Mesodermal cell (in vitro differentiated cells): ENCODE data around the gene PCLAF.
"Not testable (repeated sequence)": the region's sequence is repeated elsewhere in the genome, so short reads cannot be mapped to it uniquely, and the experiment has no call there.

Source experiments
- H3K27ac ChIP-seq: 2 replicates; pipeline ENCODE4 v1.7.0; 2013; ENCODE audit warnings: mild to moderate bottlenecking, low read depth, low read length, moderate library complexity; ENCODE audit not compliant: severe bottlenecking
- H3K36me3 ChIP-seq: 2 replicates; pipeline ENCODE4 v1.7.1; 2013; ENCODE audit warnings: mild to moderate bottlenecking, low read length, moderate library complexity; ENCODE audit not compliant: control insufficient read depth, insufficient read depth
- H3K4me1 ChIP-seq: one replicate; pipeline ENCODE4 v1.7.1; 2013; ENCODE audit warnings: mild to moderate bottlenecking, low read length; ENCODE audit not compliant: insufficient read depth, control insufficient read depth, poor library complexity, severe bottlenecking
- H3K4me3 ChIP-seq: 2 replicates; pipeline ENCODE4 v1.7.0; 2013; ENCODE audit warnings: low read length, control low read depth, mild to moderate bottlenecking; ENCODE audit not compliant: insufficient read depth, poor library complexity, severe bottlenecking; ENCODE audit errors: extremely low read depth
- H3K9me3 ChIP-seq: 2 replicates; pipeline ENCODE4 v1.7.1; 2013; ENCODE audit warnings: mild to moderate bottlenecking, low read length, moderate library complexity; ENCODE audit not compliant: control insufficient read depth
- WGBS, 2 experiments: methylation state at CpG; one replicate each; pipeline ENCODE4 v1.1.5; 2013; ENCODE audit warnings: missing lambda C conversion rate in 2 of 2; ENCODE audit not compliant: insufficient coverage in 2 of 2; 5-methylcytosine and 5-hydroxymethylcytosine counted together

Gene PCLAF

GRCh38 chr15:64396789-64397188 lies 15.5 kb upstream of the PCLAF start:
- H3K27ac ChIP-seq = no peak overlapping the region
- no peaks in the 10 kb centered on the region for H3K4me1 ChIP-seq
- H3K9me3 ChIP-seq = no peaks in the 10 kb centered on the region
- 100% methylated on average over 2 of the region's 5 CpGs; no CpG with 5 or more reads in 1 of the 2 experiments for WGBS, 2 experiments
- H3K4me3 ChIP-seq = no peak overlapping the region
- H3K36me3 ChIP-seq = peaks cover 87% of the 10 kb centered on the region

GRCh38 chr15:64392471-64392870 lies 11.2 kb upstream of the PCLAF start:
- not testable (repeated sequence) for H3K9me3 ChIP-seq, H3K4me3 ChIP-seq, H3K4me1 ChIP-seq, H3K27ac ChIP-seq
- peaks cover 45% of the 10 kb centered on the region for H3K36me3 ChIP-seq
- WGBS, 2 experiments = 90 to 93% methylated on average over 3 of the region's 3 CpGs

- Histone ChIP-seq H3K27ac (no peak overlapping the region), H3K36me3 (peaks cover 12% of the 10 kb centered on the region), H3K9me3 (no peaks in the 10 kb centered on the region), H3K4me1 (no peaks in the 10 kb centered on the region), H3K4me3 (peak overlapping the region; percentile 92)
- WGBS, 2 experiments = 98% methylated on average over 5 of the region's 5 CpGs
Measured at GRCh38 chr15:64389036-64389435, 7.8 kb upstream of the PCLAF start.

- H3K36me3 ChIP-seq = peaks cover 1% of the 10 kb centered on the region
- peak within 1 kb of the TSS; percentile 80 for H3K27ac ChIP-seq
- H3K4me3 ChIP-seq = peak within 1 kb of the TSS; percentile 92
- no peaks in the 10 kb centered on the region for H3K9me3 ChIP-seq
- 2% methylated on average over 28 to 30 of the region's 35 CpGs for WGBS, 2 experiments
- no peaks in the 10 kb centered on the region for H3K4me1 ChIP-seq
Measured at GRCh38 chr15:64387562-64388168, 6.4 kb upstream of the PCLAF start, which contains the start of gene TRIP4. Gene TRIP4 (plus strand): TSS chr15:64387836. CDS start chr15:64387864, 28 bp downstream.

GRCh38 chr15:64386291-64386690 lies 5.0 kb upstream of the PCLAF start:
- Histone ChIP-seq H3K9me3 (no peaks in the 10 kb centered on the region), H3K27ac (no peak overlapping the region), H3K4me1 (no peaks in the 10 kb centered on the region), H3K36me3 (no peaks in the 10 kb centered on the region), H3K4me3 (no peak overlapping the region)
- WGBS, 2 experiments = 67 to 85% methylated on average over 1 to 2 of the region's 7 CpGs

- no peak overlapping the region for H3K27ac ChIP-seq
- H3K4me1 ChIP-seq = peaks cover 2% of the 10 kb centered on the region
- H3K9me3 ChIP-seq = no peaks in the 10 kb centered on the region
- WGBS, 2 experiments = 83 to 100% methylated on average over 1 of the region's 2 CpGs
- H3K4me3 ChIP-seq = no peak overlapping the region
- peaks cover 4% of the 10 kb centered on the region for H3K36me3 ChIP-seq
Measured at GRCh38 chr15:64383760-64384159, 2.5 kb upstream of the PCLAF start.

GRCh38 chr15:64380130-64380870 lies 941 bp downstream of the PCLAF start:
- not testable (repeated sequence) for H3K27ac ChIP-seq, H3K9me3 ChIP-seq, H3K4me1 ChIP-seq
- Histone ChIP-seq H3K36me3 (peaks cover 23% of the 10 kb centered on the region), H3K4me3 (peak overlapping the region; percentile 67)
- 50 to 67% methylated on average over 4 to 8 of the region's 11 CpGs for WGBS, 2 experiments

GRCh38 chr15:64379216-64379960 lies 1.9 kb downstream of the PCLAF start:
- no peaks in the 10 kb centered on the region for H3K9me3 ChIP-seq
- peak overlapping the region; percentile 26 for H3K27ac ChIP-seq
- peaks cover 32% of the 10 kb centered on the region for H3K36me3 ChIP-seq
- H3K4me1 ChIP-seq = peaks cover 2% of the 10 kb centered on the region
- H3K4me3 ChIP-seq = peak overlapping the region; percentile 67
- 95% methylated on average over 5 to 6 of the region's 9 CpGs for WGBS, 2 experiments

GRCh38 chr15:64373360-64373759 lies 7.9 kb downstream of the PCLAF start:
- no peak overlapping the region for H3K4me3 ChIP-seq
- peaks cover 54% of the 10 kb centered on the region for H3K36me3 ChIP-seq
- H3K9me3 ChIP-seq = no peaks in the 10 kb centered on the region
- no peaks in the 10 kb centered on the region for H3K4me1 ChIP-seq
- 97 to 100% methylated on average over 2 to 8 of the region's 8 CpGs for WGBS, 2 experiments
- H3K27ac ChIP-seq = no peak overlapping the region

- WGBS, 2 experiments = 90 to 97% methylated on average over 7 to 8 of the region's 8 CpGs
- not testable (repeated sequence) for H3K9me3 ChIP-seq, H3K27ac ChIP-seq, H3K4me3 ChIP-seq, H3K4me1 ChIP-seq
- H3K36me3 ChIP-seq = peaks cover 52% of the 10 kb centered on the region
Measured at GRCh38 chr15:64371383-64371782, 9.9 kb downstream of the PCLAF start.
